Vagina (tissue), 2 donors: Measurements from ENCODE around the gene BCO1. TPM values are rescaled to one million over a fixed set of nuclear protein-coding genes. Genes with fewer than 3 reads are reported as not detected.
"Not testable (repeated sequence)": the region's sequence is repeated elsewhere in the genome, so short reads cannot be mapped to it uniquely, and the experiment has no call there.

Experiments used
- DNase-seq, 2 donors: peaks; one replicate each; pipeline ENCODE4 v3.0.0-alpha.2; 2017; ENCODE audit errors: extremely low spot score in 2 of 2
- H3K27ac ChIP-seq: fragments of 200-600 bp; sonication (generic); one replicate; pipeline ENCODE4 v1.5.1; 2019
- H3K27me3 ChIP-seq: fragments of 200-600 bp; sonication (generic); one replicate; pipeline ENCODE4 v1.5.1; 2019
- H3K36me3 ChIP-seq, 2 donors: fragments of 200-600 bp; sonication (generic); one replicate each; pipeline ENCODE4 v1.5.1; 2017 to 2019
- H3K4me1 ChIP-seq: fragments of 200-600 bp; sonication (generic); one replicate; pipeline ENCODE4 v1.5.1; 2019
- H3K4me3 ChIP-seq, 2 donors: fragments of 200-600 bp; sonication (generic); 1 replicate in 1 of 2; 2 replicates in 1 of 2; pipeline ENCODE4 v1.5.1; 2016 to 2019
- H3K9me3 ChIP-seq: fragments of 200-600 bp; sonication (generic); one replicate; pipeline ENCODE4 v1.5.1; 2019
- POLR2A ChIP-seq, 2 donors: fragments of 450-650 bp; IDR thresholded peaks; one replicate each; pipeline ENCODE4 v1.6.1; 2017; ENCODE audit warnings: antibody characterized with exemption in 2 of 2, mild to moderate bottlenecking in 2 of 2, moderate library complexity in 2 of 2
- POLR2AphosphoS5 ChIP-seq, 2 donors: sonication (generic); formaldehyde crosslinking; IDR thresholded peaks; one replicate each; pipeline ENCODE4 v1.9.0; 2017; ENCODE audit warnings: antibody characterized with exemption in 2 of 2, mild to moderate bottlenecking in 2 of 2, low read depth in 1 of 2; ENCODE audit not compliant: insufficient read depth in 1 of 2
- intact Hi-C: fragments of 100-400 bp; cut with DNase I; formaldehyde crosslinking; loops from one replicate; pipeline ENCODE4 v1.15.1; 2023
- total RNA-seq: library from RNA; depleted of rRNA; stranded (reverse); fragments of >200 nt; gene quantifications from one replicate; pipeline ENCODE4 v1.2.3, GENCODE V29; 2016
- TF ChIP-seq, protein P1 (sequence below), 3 experiments: fragments of 450-650 bp in 2 of 3; fragments of 200-600 bp in 1 of 3; sonication (generic) in 1 of 3; IDR thresholded peaks; one replicate each; pipeline ENCODE4 v1.5.1; 2017 to 2019; ENCODE audit warnings: antibody characterized with exemption in 3 of 3, mild to moderate bottlenecking in 2 of 3, moderate library complexity in 2 of 3

Gene BCO1
- total RNA-seq, 1 donor from 2014 or later, result not detected

DNA sequence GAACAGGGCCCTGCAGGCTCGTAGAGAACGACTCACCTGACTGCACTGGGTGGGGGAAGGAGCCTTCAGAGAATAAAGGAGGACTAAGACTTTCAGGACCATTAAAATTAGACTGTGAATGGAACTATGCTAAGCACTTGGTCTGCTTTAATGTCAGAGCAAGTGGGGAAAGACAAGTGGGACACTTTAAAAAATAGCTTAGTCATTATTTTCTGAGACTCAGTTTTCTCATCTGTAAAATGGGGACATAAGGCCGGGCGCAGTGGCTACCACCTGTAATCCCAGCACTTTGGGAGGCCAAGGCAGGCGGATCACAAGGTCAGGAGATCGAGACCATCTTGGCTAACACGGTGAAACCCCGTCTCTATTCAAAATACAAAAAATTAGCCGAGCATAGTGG, 19.3 kb upstream of the BCO1 start:
- DNase-seq, result no peak
- H3K4me1 ChIP-seq, result no peaks in the 10 kb centered on the region
- H3K9me3 ChIP-seq, result no peaks in the 10 kb centered on the region
- intact Hi-C loops, result loop anchor here (10.0 kb wide), 1 partner anchor 536 kb away; no protein-coding TSS in a partner anchor
- H3K27ac ChIP-seq, result no peak overlapping the region
- H3K36me3 ChIP-seq, result no peaks in the 10 kb centered on the region
- no peaks in the 10 kb centered on the region for H3K27me3 ChIP-seq
- no peak overlapping the region for H3K4me3 ChIP-seq
- TF ChIP-seq, protein P1, sequence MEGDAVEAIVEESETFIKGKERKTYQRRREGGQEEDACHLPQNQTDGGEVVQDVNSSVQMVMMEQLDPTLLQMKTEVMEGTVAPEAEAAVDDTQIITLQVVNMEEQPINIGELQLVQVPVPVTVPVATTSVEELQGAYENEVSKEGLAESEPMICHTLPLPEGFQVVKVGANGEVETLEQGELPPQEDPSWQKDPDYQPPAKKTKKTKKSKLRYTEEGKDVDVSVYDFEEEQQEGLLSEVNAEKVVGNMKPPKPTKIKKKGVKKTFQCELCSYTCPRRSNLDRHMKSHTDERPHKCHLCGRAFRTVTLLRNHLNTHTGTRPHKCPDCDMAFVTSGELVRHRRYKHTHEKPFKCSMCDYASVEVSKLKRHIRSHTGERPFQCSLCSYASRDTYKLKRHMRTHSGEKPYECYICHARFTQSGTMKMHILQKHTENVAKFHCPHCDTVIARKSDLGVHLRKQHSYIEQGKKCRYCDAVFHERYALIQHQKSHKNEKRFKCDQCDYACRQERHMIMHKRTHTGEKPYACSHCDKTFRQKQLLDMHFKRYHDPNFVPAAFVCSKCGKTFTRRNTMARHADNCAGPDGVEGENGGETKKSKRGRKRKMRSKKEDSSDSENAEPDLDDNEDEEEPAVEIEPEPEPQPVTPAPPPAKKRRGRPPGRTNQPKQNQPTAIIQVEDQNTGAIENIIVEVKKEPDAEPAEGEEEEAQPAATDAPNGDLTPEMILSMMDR (IDR thresholded peaks at IDR 0.05), result no peak
- no peak for TF ChIP-seq POLR2A (IDR thresholded peaks at IDR 0.05)
- TF ChIP-seq POLR2AphosphoS5 (IDR thresholded peaks at IDR 0.05; ENCODE audit: insufficient read depth in 1 of 2, low read depth in 1 of 2), result no peak

DNA sequence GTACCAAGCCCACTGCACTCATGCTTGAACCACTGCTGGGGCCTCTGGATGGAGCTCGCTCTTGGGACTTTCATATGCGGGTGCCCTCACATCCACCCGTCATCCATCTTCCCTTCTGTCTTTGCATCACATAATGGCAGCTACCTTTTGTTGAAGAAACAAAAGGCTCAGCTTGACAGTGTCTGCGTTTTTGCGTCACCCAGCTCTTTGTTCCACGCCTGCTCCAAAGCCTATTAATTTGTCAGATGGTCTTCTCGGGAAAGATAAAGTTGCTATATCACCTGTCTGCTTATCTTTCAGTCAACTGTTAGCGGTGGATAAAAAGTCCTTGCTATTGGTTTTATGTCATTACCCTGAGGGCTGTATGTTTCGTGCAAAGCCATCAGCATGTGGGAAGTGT, 18.1 kb upstream of the BCO1 start:
- Histone ChIP-seq H3K4me1 (no peaks in the 10 kb centered on the region), H3K9me3 (no peaks in the 10 kb centered on the region), H3K27ac (no peak overlapping the region), H3K4me3 (no peak overlapping the region), H3K27me3 (no peaks in the 10 kb centered on the region), H3K36me3 (no peaks in the 10 kb centered on the region)
- DNase-seq, result no peak
- TF ChIP-seq, protein P1 (IDR thresholded peaks at IDR 0.05), result no peak
- TF ChIP-seq POLR2AphosphoS5 (IDR thresholded peaks at IDR 0.05; ENCODE audit: insufficient read depth in 1 of 2, low read depth in 1 of 2) (no peak), POLR2A (IDR thresholded peaks at IDR 0.05) (no peak)
- intact Hi-C loops, result no loop called here

DNA sequence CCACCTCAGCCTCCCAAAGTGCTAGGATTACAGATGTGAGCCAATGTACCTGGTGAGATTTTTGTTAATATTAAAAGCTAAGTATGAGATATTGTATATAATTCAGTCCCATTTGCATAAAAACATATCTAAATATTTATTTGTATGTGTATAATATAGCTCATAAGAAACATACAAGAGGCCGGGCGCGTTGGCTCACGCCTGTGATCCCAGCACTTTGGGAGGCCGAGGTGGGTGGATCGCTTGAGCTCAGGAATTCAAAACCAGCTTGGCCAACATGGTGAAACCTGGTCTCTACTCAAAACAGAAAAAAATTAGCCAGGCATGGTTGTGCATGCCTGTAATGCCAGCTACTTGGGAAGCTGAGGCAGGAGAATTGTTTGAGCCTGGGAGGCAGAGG, 16.8 kb upstream of the BCO1 start:
- no peaks in the 10 kb centered on the region for H3K27me3 ChIP-seq
- no peak for DNase-seq
- H3K9me3 ChIP-seq, result no peaks in the 10 kb centered on the region
- H3K4me3 ChIP-seq, result no peak overlapping the region
- intact Hi-C loops, result no loop called here
- no peak overlapping the region for H3K27ac ChIP-seq
- no peaks in the 10 kb centered on the region for H3K36me3 ChIP-seq
- TF ChIP-seq, protein P1 (IDR thresholded peaks at IDR 0.05), result no peak
- TF ChIP-seq POLR2A (IDR thresholded peaks at IDR 0.05) (no peak), POLR2AphosphoS5 (IDR thresholded peaks at IDR 0.05; ENCODE audit: insufficient read depth in 1 of 2, low read depth in 1 of 2) (no peak)
- no peaks in the 10 kb centered on the region for H3K4me1 ChIP-seq

DNA sequence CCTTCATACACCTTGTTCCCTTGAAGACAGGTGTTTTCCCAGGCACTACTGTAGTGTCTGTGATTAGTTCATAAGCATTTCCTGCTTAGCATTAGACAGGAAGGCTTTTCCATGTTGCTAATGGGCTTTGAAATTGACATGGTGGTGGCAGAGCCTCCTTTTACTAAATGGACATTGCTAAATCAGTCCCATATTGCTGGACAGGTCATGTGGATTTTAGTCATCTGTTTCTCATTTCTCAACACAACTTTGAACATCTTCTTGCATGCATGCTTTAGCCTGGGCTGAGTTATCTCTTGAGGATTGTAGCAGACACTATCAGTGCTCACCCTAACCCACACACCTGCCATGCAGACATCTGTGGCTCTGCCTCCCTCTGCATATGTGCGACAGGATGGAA, 13.7 kb upstream of the BCO1 start:
- Histone ChIP-seq H3K27me3 (no peaks in the 10 kb centered on the region), H3K4me1 (no peaks in the 10 kb centered on the region), H3K27ac (no peak overlapping the region), H3K9me3 (no peaks in the 10 kb centered on the region), H3K4me3 (no peak overlapping the region), H3K36me3 (no peaks in the 10 kb centered on the region)
- intact Hi-C loops, result no loop called here
- no peak for DNase-seq
- TF ChIP-seq POLR2A (IDR thresholded peaks at IDR 0.05) (no peak), POLR2AphosphoS5 (IDR thresholded peaks at IDR 0.05; ENCODE audit: insufficient read depth in 1 of 2, low read depth in 1 of 2) (no peak)
- TF ChIP-seq, protein P1 (IDR thresholded peaks at IDR 0.05), result no peak

DNA sequence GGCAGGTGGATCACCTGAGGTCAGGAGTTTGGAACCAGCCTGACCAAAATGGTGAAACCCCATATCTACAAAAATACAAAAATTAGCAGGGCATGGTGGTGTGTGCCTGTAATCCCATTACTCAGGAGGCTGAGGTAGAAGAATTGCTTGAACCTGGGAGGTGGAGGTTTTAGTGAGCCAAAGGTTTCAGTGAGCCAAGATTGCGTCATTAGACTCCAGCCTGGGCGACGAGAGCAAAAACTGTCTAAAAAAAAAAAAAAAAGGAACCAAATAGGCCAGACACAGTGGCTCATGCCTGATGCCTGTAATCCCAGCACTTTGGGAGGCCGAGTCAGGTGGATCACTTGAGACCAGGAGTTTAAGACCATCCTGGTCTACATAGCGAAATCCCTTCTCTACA, 12.8 kb upstream of the BCO1 start:
- DNase-seq, H3K27ac ChIP-seq, H3K27me3 ChIP-seq, intact Hi-C loops, H3K4me3 ChIP-seq, H3K9me3 ChIP-seq, H3K4me1 ChIP-seq, H3K36me3 ChIP-seq: not testable (repeated sequence)

DNA sequence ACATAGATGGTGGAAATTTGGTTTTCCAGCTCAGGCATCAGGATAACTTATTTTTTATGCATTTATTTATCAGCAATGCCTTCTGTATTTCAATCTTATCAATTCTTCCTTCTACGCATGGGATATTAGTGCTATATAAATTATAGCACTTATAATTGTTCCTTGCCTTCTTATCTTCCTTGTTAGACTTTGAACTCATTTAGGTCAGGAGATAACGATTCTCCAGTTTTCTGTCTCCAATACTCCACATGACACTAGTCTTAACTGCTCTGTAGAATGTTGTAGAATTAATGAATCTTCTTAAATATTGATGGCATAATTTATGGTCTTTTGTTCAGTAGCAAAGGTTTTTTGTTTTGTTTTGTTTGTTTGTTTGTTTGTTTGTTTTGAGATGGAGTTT, 10.7 kb upstream of the BCO1 start:
- H3K9me3 ChIP-seq, result no peaks in the 10 kb centered on the region
- no peaks in the 10 kb centered on the region for H3K36me3 ChIP-seq
- H3K27me3 ChIP-seq, result no peaks in the 10 kb centered on the region
- intact Hi-C loops, result no loop called here
- H3K27ac ChIP-seq, result no peak overlapping the region
- TF ChIP-seq POLR2A (IDR thresholded peaks at IDR 0.05), result no peak
- TF ChIP-seq, protein P1 (IDR thresholded peaks at IDR 0.05), result no peak
- TF ChIP-seq POLR2AphosphoS5 (IDR thresholded peaks at IDR 0.05; ENCODE audit: insufficient read depth in 1 of 2, low read depth in 1 of 2), result no peak
- DNase-seq, result no peak
- H3K4me1 ChIP-seq, result no peaks in the 10 kb centered on the region
- H3K4me3 ChIP-seq, result no peak overlapping the region
